HepG2 (cell line): ENCODE measurements around the gene EYA2. TPM values are rescaled to one million over a fixed set of nuclear protein-coding genes. Genes with fewer than 3 reads are reported as not detected.

Source experiments
- FOXA3 ChIP-seq: IDR thresholded peaks from 2 replicates; pipeline ENCODE4 v1.6.1; 2016; ENCODE audit warnings: missing genetic modification reagents, missing compliant biosample characterization
- FOXK1 ChIP-seq: sonication (generic); formaldehyde crosslinking; IDR thresholded peaks from 2 replicates; pipeline ENCODE4 v1.4.0; 2020; ENCODE audit warnings: low read depth, missing genetic modification reagents, borderline replicate concordance
- GATAD2A ChIP-seq: IDR thresholded peaks from 2 replicates; pipeline ENCODE4 v1.6.1; 2016
- GZF1 ChIP-seq: sonication (generic); formaldehyde crosslinking; IDR thresholded peaks from 2 replicates; pipeline ENCODE4 v1.5.1; 2020; ENCODE audit warnings: mild to moderate bottlenecking, missing genetic modification reagents
- HDAC6 ChIP-seq: fragments of 200-600 bp; sonication (generic); IDR thresholded peaks from 2 replicates; pipeline ENCODE4 v1.7.0; 2017; ENCODE audit warnings: mild to moderate bottlenecking, antibody characterized with exemption, low read length, low read depth
- IKZF4 ChIP-seq: sonication (generic); formaldehyde crosslinking; IDR thresholded peaks from 2 replicates; pipeline ENCODE4 v1.5.1; 2020; ENCODE audit warnings: borderline replicate concordance, mild to moderate bottlenecking, low read depth, missing genetic modification reagents; ENCODE audit errors: not compliant biosample characterization
- KDM4B ChIP-seq: sonication (generic); formaldehyde crosslinking; IDR thresholded peaks from 2 replicates; pipeline ENCODE4 v1.4.0; 2020; ENCODE audit warnings: missing genetic modification reagents
- MLX ChIP-seq: IDR thresholded peaks from 2 replicates; pipeline ENCODE4 v1.6.1; 2016
- NBN ChIP-seq: fragments of 450-650 bp; conservative IDR thresholded peaks from 2 replicates; pipeline ENCODE4 v1.6.1; 2017
- NFKBIZ ChIP-seq: IDR thresholded peaks from 2 replicates; pipeline ENCODE4 v1.6.1; 2018; ENCODE audit warnings: missing genetic modification reagents, missing compliant biosample characterization
- POLR2A ChIP-seq, 2 experiments: IDR thresholded peaks; 2 replicates each; pipeline ENCODE4 v1.6.1; 2011; ENCODE audit warnings: low read depth in 2 of 2, low read length in 2 of 2, mild to moderate bottlenecking in 1 of 2, moderate library complexity in 1 of 2; ENCODE audit not compliant: insufficient read depth in 1 of 2
- POLR2G ChIP-seq: fragments of 200-400 bp; formaldehyde crosslinking; IDR thresholded peaks from 2 replicates; pipeline ENCODE4 v1.6.1; 2018; ENCODE audit warnings: mild to moderate bottlenecking, low read depth, low read length, moderate library complexity
- PRDM15 ChIP-seq: sonication (generic); formaldehyde crosslinking; IDR thresholded peaks from 2 replicates; pipeline ENCODE4 v1.4.0; 2020; ENCODE audit warnings: missing genetic modification reagents
- TFDP2 ChIP-seq: sonication (generic); formaldehyde crosslinking; IDR thresholded peaks from 2 replicates; pipeline ENCODE4 v1.4.0; 2020; ENCODE audit warnings: missing genetic modification reagents
- XRCC5 ChIP-seq: fragments of 200-400 bp; formaldehyde crosslinking; optimal IDR thresholded peaks from 2 replicates; pipeline ENCODE3; 2017; ENCODE audit warnings: mild to moderate bottlenecking, low read length
- ZBTB14 ChIP-seq: sonication (generic); formaldehyde crosslinking; IDR thresholded peaks from 2 replicates; pipeline ENCODE4 v1.4.0; 2020; ENCODE audit warnings: missing genetic modification reagents
- ZNF235 ChIP-seq: sonication (generic); formaldehyde crosslinking; IDR thresholded peaks from 2 replicates; pipeline ENCODE4 v1.8.1; 2023; ENCODE audit warnings: mild to moderate bottlenecking, missing genetic modification reagents, borderline replicate concordance
- ZNF274 ChIP-seq: sonication (generic); formaldehyde crosslinking; IDR thresholded peaks from 2 replicates; pipeline ENCODE4 v1.5.1; 2020; ENCODE audit warnings: mild to moderate bottlenecking, missing genetic modification reagents
- ZNF546 ChIP-seq: sonication (generic); formaldehyde crosslinking; conservative IDR thresholded peaks from 2 replicates; pipeline ENCODE4 v1.8.1; 2023; ENCODE audit warnings: mild to moderate bottlenecking, missing genetic modification reagents
- ZNF558 ChIP-seq: sonication (generic); formaldehyde crosslinking; IDR thresholded peaks from 2 replicates; pipeline ENCODE4 v1.9.0; 2022; ENCODE audit warnings: mild to moderate bottlenecking, missing genetic modification reagents, borderline replicate concordance
- ZNF605 ChIP-seq: sonication (generic); formaldehyde crosslinking; IDR thresholded peaks from 2 replicates; pipeline ENCODE4 v1.8.0; 2022; ENCODE audit warnings: mild to moderate bottlenecking, missing genetic modification reagents
- ZZZ3 ChIP-seq: sonication (generic); formaldehyde crosslinking; IDR thresholded peaks from 2 replicates; pipeline ENCODE4 v1.4.0; 2020; ENCODE audit warnings: missing genetic modification reagents, mild to moderate bottlenecking, borderline replicate concordance
- polyA plus RNA-seq, 8 experiments: library from polyadenylated mRNA; depleted of rRNA in 3 of 8; stranded (reverse) in 7 of 8; unstranded in 1 of 8; fragments of >200 nt; fragmentation: Illumina TruSeq in 4 of 8; extraction: Trizol in 4 of 8; gene quantifications; 2 replicates each; pipeline versions ENCODE4 v1.2.1 to v1.2.3, GENCODE V29; 2011 to 2016; ENCODE audit warnings: low read depth in 4 of 8, missing spikeins in 1 of 8, mixed read lengths in 1 of 8; ENCODE audit not compliant: insufficient read depth in 1 of 8
- total RNA-seq, 5 experiments: library from RNA; depleted of rRNA; stranded (reverse); fragments of >200 nt; fragmentation: Illumina TruSeq; extraction: Trizol; gene quantifications; 2 replicates each; pipeline ENCODE4 v1.2.3, GENCODE V29; 2016; ENCODE audit warnings: low read depth in 1 of 5
- TF ChIP-seq, protein P1 (sequence below): sonication (generic); formaldehyde crosslinking; IDR thresholded peaks from 2 replicates; pipeline ENCODE4 v1.5.0; 2020; ENCODE audit warnings: mild to moderate bottlenecking, low read depth, missing genetic modification reagents, borderline replicate concordance

EYA2 gene
- total and polyA plus RNA-seq, 2 of the 13 experiments (the other 11 are each of a cell fraction or from before 2014, with no cell fraction given) = not detected

DNA sequence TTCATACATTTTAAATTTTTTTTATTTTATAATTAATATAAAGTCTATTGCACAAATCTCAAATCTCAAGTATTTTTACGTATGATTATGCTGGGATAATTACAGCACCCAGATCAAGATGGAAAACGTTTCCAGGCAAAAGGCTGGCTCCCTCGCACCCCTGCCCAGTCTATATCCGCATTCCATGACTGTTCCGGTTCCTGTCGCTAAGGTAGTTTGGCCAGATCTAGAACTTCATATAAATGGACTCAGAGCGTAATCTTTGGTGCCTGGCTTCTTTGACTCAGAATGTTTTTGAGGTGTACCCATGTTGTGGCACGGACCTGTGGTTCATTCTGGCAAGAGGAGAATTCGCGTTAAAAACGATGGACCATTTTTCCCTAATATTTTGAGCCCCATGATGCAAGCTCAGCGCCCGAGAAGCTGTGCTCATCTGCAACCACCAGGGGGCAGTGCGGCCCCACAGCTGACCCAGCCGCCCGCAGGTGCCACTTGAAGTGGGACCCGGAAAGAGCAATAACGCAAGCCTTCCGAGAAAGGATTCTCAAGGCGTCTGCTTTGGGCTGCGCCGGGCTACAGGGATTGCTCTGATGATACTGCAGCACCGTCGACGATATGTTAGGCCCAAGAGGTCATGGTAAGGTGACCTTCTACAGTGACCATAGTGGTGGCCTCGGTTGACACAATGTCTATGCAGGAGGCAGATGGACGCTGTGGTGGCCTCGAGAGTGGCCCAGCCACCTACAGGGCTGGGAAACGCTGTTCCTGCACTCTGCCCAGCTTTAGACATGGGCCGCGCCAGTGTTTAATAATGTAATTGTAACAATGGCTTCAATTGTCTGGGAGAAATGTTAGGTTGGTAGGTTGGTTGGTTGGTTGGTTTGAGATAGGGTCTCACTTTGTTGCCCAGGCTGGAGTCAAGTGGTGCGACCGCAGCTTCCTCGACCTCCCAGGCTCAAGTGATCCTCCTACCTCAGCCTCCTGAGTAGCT, 301.7 kb downstream of the EYA2 start (continued):
- TF ChIP-seq GATAD2A (CRISPR knock-in tag) (peak; percentile 85), ZNF274 (CRISPR knock-in tag) (peak; percentile 81; the same call in 1 of the 2 replicates), POLR2A (IDR thresholded peaks at IDR 0.05; ENCODE audit: insufficient read depth in 1 of 2, low read depth in 2 of 2, low read length in 2 of 2) (no peak), FOXA3 (CRISPR knock-in tag) (peak; percentile 48; the same call in 1 of the 2 replicates), TFDP2 (CRISPR knock-in tag) (no peak), ZNF235 (CRISPR knock-in tag) (no peak), ZNF558 (CRISPR knock-in tag) (0 out of 2 replicates have a peak, but pooled peaks have one; percentile 59), XRCC5 (peak; percentile 94), ZNF546 (CRISPR knock-in tag) (no peak), HDAC6 (no peak), GZF1 (CRISPR knock-in tag) (peak; percentile 47; the same call in 1 of the 2 replicates), ZBTB14 (CRISPR knock-in tag) (no peak), ZNF605 (CRISPR knock-in tag) (peak; percentile 89), KDM4B (CRISPR knock-in tag) (peak; percentile 86), NFKBIZ (peak; percentile 79; the same call in 1 of the 2 replicates), FOXK1 (CRISPR knock-in tag) (no peak), IKZF4 (CRISPR knock-in tag) (no peak), POLR2G (no peak), MLX (CRISPR knock-in tag) (no peak), ZZZ3 (no peak), PRDM15 (CRISPR knock-in tag) (no peak), NBN (no peak)
- TF ChIP-seq, protein P1, sequence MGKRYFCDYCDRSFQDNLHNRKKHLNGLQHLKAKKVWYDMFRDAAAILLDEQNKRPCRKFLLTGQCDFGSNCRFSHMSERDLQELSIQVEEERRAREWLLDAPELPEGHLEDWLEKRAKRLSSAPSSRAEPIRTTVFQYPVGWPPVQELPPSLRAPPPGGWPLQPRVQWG (CRISPR knock-in tag) = no peak
